K562 (cell line): ENCODE data around the gene HPS5. TPM values are rescaled to one million over a fixed set of nuclear protein-coding genes. Genes with fewer than 3 reads are reported as not detected.

Source experiments
- ATAC-seq: fragments of 200-7000 bp; cut with Tn5 transposase; 3 replicates; pipeline ENCODE4 v1.9.1; 2020; ENCODE audit warnings: moderate library complexity
- BruUV-seq: library from RNA; stranded (reverse); fragments of 400-500 nt; replicated peaks from 2 replicates; lab custom pipeline; 2021; lab: Mats Ljungman, UMichigan
- CTCF ChIA-PET: fragments of 300-600 bp; formaldehyde crosslinking; extraction: SDS; loops from one replicate; lab custom pipeline; 2021; ENCODE audit warnings: low intra/inter-chr PET ratio; lab: Yijun Ruan, JAX
- POLR2A ChIA-PET: fragments of 300-600, 350-650 bp; sonication (Branson Sonifier 250); formaldehyde crosslinking; extraction: SDS; loops from one replicate; lab custom pipeline; 2021; ENCODE audit warnings: antibody characterized with exemption, inconsistent platforms; lab: Yijun Ruan, JAX
- DNase-seq, 4 experiments: peaks; one replicate each; pipeline versions ENCODE4 v3.0.0 to v3.0.0-alpha.2; 2011 to 2018; ENCODE audit warnings: low spot score in 3 of 4, mixed read lengths in 3 of 4; ENCODE audit errors: extremely low read depth in 1 of 4
- FAIRE-seq: peaks from 2 replicates; lab custom pipeline; 2011; peaks lifted over from hg19 to GRCh38; lab: Jason Lieb, UNC
- H2AFZ ChIP-seq: 2 replicates; pipeline ENCODE4 v1.6.0; 2011; ENCODE audit warnings: low read depth, low read length, control low read depth, inconsistent platforms
- H3K27ac ChIP-seq: fragments of 200-600 bp; 3 replicates; pipeline ENCODE4 v1.8.0; 2011; ENCODE audit warnings: low read depth, mild to moderate bottlenecking, control low read depth, inconsistent platforms, low read length, moderate library complexity, mixed read lengths; ENCODE audit errors: extremely low read depth
- H3K27me3 ChIP-seq, 2 experiments: fragments of 300-600 bp in 1 of 2; 2 replicates in 1 of 2; 3 replicates in 1 of 2; pipeline versions ENCODE4 v1.6.0 to v1.8.0; 2011; ENCODE audit warnings: inconsistent platforms in 2 of 2, low read length in 2 of 2, mild to moderate bottlenecking in 1 of 2, mixed read lengths in 1 of 2, moderate library complexity in 1 of 2; ENCODE audit not compliant: control insufficient read depth in 2 of 2, insufficient read depth in 2 of 2
- H3K36me3 ChIP-seq: fragments of 300-600 bp; 3 replicates; pipeline ENCODE4 v1.8.0; 2011; ENCODE audit warnings: mild to moderate bottlenecking, low read length, inconsistent platforms; ENCODE audit not compliant: control insufficient read depth, insufficient read depth
- H3K4me1 ChIP-seq, 2 experiments: fragments of 200-600 bp in 1 of 2; replicated peaks in 1 of 2; 2 replicates in 1 of 2; 3 replicates in 1 of 2; pipeline versions ENCODE4 v1.5.1 to v1.8.0; 2011; ENCODE audit warnings: inconsistent platforms in 2 of 2, low read length in 2 of 2, mild to moderate bottlenecking in 1 of 2, mixed read lengths in 1 of 2, moderate library complexity in 1 of 2; ENCODE audit not compliant: control insufficient read depth in 2 of 2, insufficient read depth in 2 of 2
- H3K4me2 ChIP-seq: 2 replicates; pipeline ENCODE4 v1.6.1; 2011; ENCODE audit warnings: low read length, control low read depth, inconsistent platforms, mixed read lengths; ENCODE audit not compliant: insufficient read depth
- H3K4me3 ChIP-seq: fragments of 200-600 bp; sonication (generic), shearing (Covaris generic); 2 replicates; pipeline ENCODE4 v1.5.1; 2016; ENCODE audit warnings: control low read depth, inconsistent platforms
- H3K79me2 ChIP-seq: fragments of 200-600 bp; 3 replicates; pipeline ENCODE4 v1.8.0; 2011; ENCODE audit warnings: low read length, inconsistent platforms; ENCODE audit not compliant: control insufficient read depth, insufficient read depth
- H3K9ac ChIP-seq, 2 experiments: 2 replicates each; pipeline versions ENCODE4 v1.6.0 to v1.6.1; 2011; ENCODE audit warnings: low read depth in 2 of 2, low read length in 2 of 2, control low read depth in 1 of 2, inconsistent platforms in 1 of 2, mild to moderate bottlenecking in 1 of 2, mixed read lengths in 1 of 2; ENCODE audit not compliant: insufficient read depth in 1 of 2
- H3K9me1 ChIP-seq: one replicate; pipeline ENCODE4 v1.6.0; 2011; ENCODE audit warnings: inconsistent platforms, mild to moderate bottlenecking, low read length, moderate library complexity; ENCODE audit not compliant: control insufficient read depth, insufficient read depth
- H3K9me3 ChIP-seq: replicated peaks from 2 replicates; pipeline ENCODE4 v1.5.1; 2011; ENCODE audit warnings: low read depth, low read length, inconsistent platforms; ENCODE audit not compliant: control insufficient read depth, insufficient read depth
- H4K20me1 ChIP-seq: replicated peaks from 2 replicates; pipeline ENCODE4 v1.6.1; 2011; ENCODE audit warnings: low read length, inconsistent platforms, mixed read lengths; ENCODE audit not compliant: control insufficient read depth, insufficient read depth
- BCOR ChIP-seq: fragments of 450-650 bp; IDR thresholded peaks from 2 replicates; pipeline ENCODE4 v1.6.1; 2016
- CEBPG ChIP-seq, 3 experiments: fragments of 200-800 bp in 1 of 3; sonication (Bioruptor generic) in 1 of 3; sonication (generic) in 1 of 3; formaldehyde crosslinking in 1 of 3; IDR thresholded peaks in 2 of 3; conservative IDR thresholded peaks in 1 of 3; 2 replicates each; pipeline versions ENCODE4 v1.6.1 to v1.8.0; 2016 to 2022; ENCODE audit warnings: missing compliant biosample characterization in 2 of 3, missing genetic modification characterization in 2 of 3, mild to moderate bottlenecking in 1 of 3, missing genetic modification reagents in 1 of 3
- CREB3L1 ChIP-seq: fragments of 450-650 bp; IDR thresholded peaks from 2 replicates; pipeline ENCODE4 v1.6.1; 2014; ENCODE audit warnings: low read depth, mild to moderate bottlenecking, moderate library complexity, borderline replicate concordance
- HDAC2 ChIP-seq: fragments of 450-650 bp; IDR thresholded peaks from 2 replicates; pipeline ENCODE4 v1.6.1; 2016; ENCODE audit warnings: mild to moderate bottlenecking
- JUNB ChIP-seq: fragments of 450-650 bp; formaldehyde crosslinking; conservative IDR thresholded peaks from 2 replicates; pipeline ENCODE4 v1.4.0; 2020; ENCODE audit warnings: mild to moderate bottlenecking
- MEF2A ChIP-seq: IDR thresholded peaks from 2 replicates; pipeline ENCODE4 v1.6.1; 2011; ENCODE audit warnings: low read depth, mild to moderate bottlenecking, low read length, moderate library complexity; ENCODE audit not compliant: control insufficient read depth
- MTF1 ChIP-seq: fragments of 250-450 bp; sonication (Bioruptor Pico); IDR thresholded peaks from 2 replicates; pipeline ENCODE4 v1.9.0; 2021; ENCODE audit warnings: moderate library complexity, mild to moderate bottlenecking, inconsistent platforms, borderline replicate concordance
- NR4A1 ChIP-seq, 2 experiments: fragments of 250-450 bp in 1 of 2; fragments of 450-650 bp in 1 of 2; sonication (Bioruptor Pico) in 1 of 2; IDR thresholded peaks; 2 replicates each; pipeline versions ENCODE4 v1.4.0 to v1.6.1; 2016 to 2020; ENCODE audit warnings: mild to moderate bottlenecking in 2 of 2, missing compliant biosample characterization in 1 of 2, missing genetic modification characterization in 1 of 2, moderate library complexity in 1 of 2
- POLR2A ChIP-seq: fragments of 450-650 bp; conservative IDR thresholded peaks from 2 replicates; pipeline ENCODE4 v1.6.1; 2016
- SMAD3 ChIP-seq: fragments of 450-650 bp; formaldehyde crosslinking; conservative IDR thresholded peaks from 2 replicates; pipeline ENCODE4 v1.4.0; 2020; ENCODE audit warnings: mild to moderate bottlenecking
- SMARCC2 ChIP-seq: fragments of 450-650 bp; IDR thresholded peaks from 2 replicates; pipeline ENCODE4 v1.6.1; 2017; ENCODE audit warnings: antibody characterized with exemption, moderate library complexity, mild to moderate bottlenecking, low read depth
- SRF ChIP-seq, 2 experiments: fragments of 250-450, 450-650 bp in 1 of 2; sonication (Bioruptor Pico) in 1 of 2; sonication (generic) in 1 of 2; formaldehyde crosslinking; IDR thresholded peaks; 2 replicates each; pipeline versions ENCODE4 v1.5.0 to v1.5.1; 2020 to 2022; ENCODE audit warnings: mild to moderate bottlenecking in 1 of 2, missing genetic modification reagents in 1 of 2
- SRSF1 ChIP-seq: fragments of 200-400 bp; formaldehyde crosslinking; IDR thresholded peaks from 2 replicates; pipeline ENCODE4 v1.6.1; 2017; ENCODE audit warnings: mild to moderate bottlenecking, low read depth, low read length, moderate library complexity
- ZFX ChIP-seq: sonication (generic); formaldehyde crosslinking; IDR thresholded peaks from 2 replicates; pipeline ENCODE4 v1.8.0; 2022; ENCODE audit warnings: mild to moderate bottlenecking, missing genetic modification reagents, moderate library complexity
- WGBS: fragments of 100-300 bp; shearing (Covaris generic); methylation state at CpG from one replicate; pipeline ENCODE4 v1.1.6; 2016; ENCODE audit warnings: low coverage, mixed read lengths; ENCODE audit not compliant: insufficient coverage; ENCODE audit errors: missing lambda C conversion rate; 5-methylcytosine and 5-hydroxymethylcytosine counted together
- in situ Hi-C: fragments of 300-500 bp; cut with MboI; formaldehyde crosslinking; loops from 4 replicates; pipeline ENCODE4 v1.15.0; 2018; ENCODE audit warnings: inconsistent platforms, mixed read lengths
- intact Hi-C: fragments of 100-400 bp; cut with micrococcal nuclease; formaldehyde crosslinking; loops from 2 replicates; pipeline ENCODE4 v1.14.2; 2022
- polyA plus RNA-seq, 8 experiments: library from polyadenylated mRNA; depleted of rRNA in 4 of 8; stranded (reverse) in 5 of 8; unstranded in 3 of 8; fragments of >200 nt; fragmentation: Nextera tagmentation in 2 of 8; fragmentation: Illumina TruSeq in 1 of 8; extraction: Ambion mirVana in 2 of 8; extraction: Trizol in 1 of 8; gene quantifications; 2 replicates each; pipeline versions ENCODE4 v1.2.1 to v1.2.3, GENCODE V29; 2011 to 2014; ENCODE audit warnings: inconsistent platforms in 1 of 8, missing spikeins in 1 of 8
- total RNA-seq, 7 experiments: library from RNA; depleted of rRNA in 6 of 7; stranded (reverse); fragments of >200 nt in 6 of 7; fragmentation: Illumina TruSeq in 2 of 7; extraction: Trizol in 2 of 7; gene quantifications; 2 replicates each; pipeline versions ENCODE4 v1.2.1 to v1.2.3, GENCODE V29; 2011 to 2021; ENCODE audit warnings: low replicate concordance in 1 of 7

The HPS5 gene
- total and polyA plus RNA-seq, 9 of the 15 experiments (the other 6 are each of a cell fraction or from before 2014, with no cell fraction given): 12.2 to 28.1 (median 16.8) TPM

- in situ Hi-C loops: loop anchor here (10.0 kb wide), 1 partner anchor 495 kb away; no protein-coding TSS in a partner anchor
- DNase-seq: no peak
- Histone ChIP-seq H3K4me1 (no peaks in the 10 kb centered on the region), H3K9me3 (no peaks in the 10 kb centered on the region), H3K9ac (no peak overlapping the region), H4K20me1 (no peaks in the 10 kb centered on the region; the same call in 1 of the 2 replicates), H3K4me3 (no peak overlapping the region), H3K27me3 (peaks cover 4 to 16% of the 10 kb centered on the region in 2 experiments; a peak in 4 of 5 replicates), H3K36me3 (no peaks in the 10 kb centered on the region), H2AFZ (no peak overlapping the region), H3K4me2 (no peak overlapping the region), H3K79me2 (no peaks in the 10 kb centered on the region), H3K27ac (no peak overlapping the region), H3K9me1 (no peaks in the 10 kb centered on the region)
- POLR2A ChIA-PET: interaction anchor here (0.8 kb wide), 1 partner anchor 301 kb away, joined by 3 read pairs; no protein-coding TSS in a partner anchor
- ATAC-seq: no peak
- no peak for FAIRE-seq
- CTCF ChIA-PET: interaction anchor here (0.6 kb wide), 1 partner anchor 412 kb away, joined by 3 read pairs; no protein-coding TSS in a partner anchor
- intact Hi-C loops: loop anchor here (10.0 kb wide), 2 partner anchors 285 to 495 kb away; partner anchors contain the start of gene TSG101
- 0% methylated on average over 1 of the region's 1 CpG for WGBS
- BruUV-seq: no TSS peak
- no peak for TF ChIP-seq MEF2A
- no peak for TF ChIP-seq MTF1
- no peak for TF ChIP-seq ZFX (CRISPR knock-in tag)
- no peak for TF ChIP-seq SMAD3
- TF ChIP-seq CREB3L1: no peak
- TF ChIP-seq SRF (CRISPR knock-in tag; IDR thresholded peaks at IDR 0.05): no peak
- TF ChIP-seq NR4A1 (CRISPR knock-in tag; IDR thresholded peaks at IDR 0.05): no peak
- TF ChIP-seq NR4A1 (tag; IDR thresholded peaks at IDR 0.05): no peak
- no peak for TF ChIP-seq HDAC2
- TF ChIP-seq CEBPG (CRISPR knock-in tag; IDR thresholded peaks at IDR 0.05): no peak
- TF ChIP-seq CEBPG (tag; conservative IDR thresholded peaks at IDR 0.05 in 1 of 2, IDR thresholded peaks at IDR 0.05 in 1 of 2): no peak
- TF ChIP-seq JUNB: no peak
- TF ChIP-seq SRSF1: no peak
- no peak for TF ChIP-seq BCOR
- TF ChIP-seq POLR2A: no peak
- no peak for TF ChIP-seq SMARCC2
Measured at GRCh38 chr11:18239655-18240054, 82.3 kb downstream of the HPS5 start.
